Activated naive CD4-positive, alpha-beta T cell treated with anti-CD3 and anti-CD28 coated beads, Interleukin-2, amount 50 U/mL, for 16 hours (primary cell): ENCODE measurements around the gene CCDC179.

Experiments used
- DNase-seq: peaks from one replicate; pipeline ENCODE4 v3.0.0-alpha.2; 2020

CCDC179 gene

GRCh38 chr11:22860241-22860640 lies at the start of gene CCDC179:
Gene CCDC179, minus strand, starts transcription at chr11:22860474. Its CDS starts 53 bp downstream, at chr11:22860421.
- no peak for DNase-seq

DNA sequence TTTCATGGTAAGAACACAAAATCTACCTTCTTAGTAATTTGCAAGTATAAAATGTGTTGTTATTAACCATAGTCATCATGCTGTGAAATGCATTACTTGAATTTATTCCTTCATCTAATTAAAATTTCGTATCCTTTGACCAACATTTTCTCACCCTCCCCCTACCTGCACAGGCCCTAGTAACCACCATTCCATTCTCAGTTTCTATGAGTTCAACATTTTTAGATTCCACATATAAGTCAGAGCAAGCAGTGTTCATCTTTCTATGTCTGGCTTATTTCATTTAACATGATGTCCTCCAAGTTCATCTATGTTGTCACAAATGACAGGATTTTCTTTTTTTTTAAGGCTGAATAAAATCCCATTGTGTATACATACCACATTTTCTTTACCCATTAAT lies 43.5 kb upstream of the CCDC179 start:
- DNase-seq, result no peak

DNA sequence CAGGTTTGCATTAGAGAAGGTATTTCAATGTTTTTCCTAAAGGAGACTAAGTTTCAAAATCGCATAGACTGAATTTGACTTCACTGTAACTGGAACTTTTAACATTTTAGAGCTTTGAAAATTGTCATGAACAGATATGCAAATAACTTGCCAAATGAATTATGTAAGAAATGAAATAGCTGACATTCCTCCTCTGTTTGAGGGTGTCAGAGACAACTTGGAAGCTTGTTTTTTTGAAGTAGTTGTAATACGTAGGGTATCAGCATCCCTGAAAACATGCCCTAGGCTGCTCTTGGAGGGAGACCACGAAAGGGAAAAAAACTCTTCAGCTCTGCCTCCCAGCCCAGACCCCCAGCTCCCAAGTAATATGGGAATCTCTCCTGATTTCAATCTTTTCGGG lies 41.3 kb upstream of the CCDC179 start:
- DNase-seq, result no peak

GRCh38 chr11:22900764-22901486 lies 40.7 kb upstream of the CCDC179 start:
- no peak for DNase-seq

GRCh38 chr11:22898036-22898435 lies 37.8 kb upstream of the CCDC179 start:
- no peak for DNase-seq

GRCh38 chr11:22890227-22890626 lies 30.0 kb upstream of the CCDC179 start:
- DNase-seq, result no peak

DNA sequence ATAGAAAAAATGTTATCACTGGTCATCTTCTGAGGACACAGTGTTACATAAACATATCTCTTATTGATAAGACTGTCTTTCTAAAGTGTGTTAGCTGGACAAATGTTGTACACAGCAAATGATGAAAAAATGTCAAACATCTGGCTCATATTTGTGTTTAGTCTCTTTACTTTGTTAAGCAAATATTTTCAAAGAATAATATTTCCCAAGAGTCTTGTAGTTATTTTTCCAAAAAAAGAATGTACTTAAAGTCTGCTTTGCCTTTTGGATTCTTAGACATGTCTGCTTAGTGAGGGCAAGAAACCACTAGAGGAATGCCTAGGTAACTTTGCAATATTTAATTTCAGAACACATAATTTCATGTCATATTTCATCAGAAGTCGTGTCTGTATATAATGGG lies 23.9 kb upstream of the CCDC179 start:
- no peak for DNase-seq

GRCh38 chr11:22879630-22880029 lies 19.4 kb upstream of the CCDC179 start:
- no peak for DNase-seq

DNA sequence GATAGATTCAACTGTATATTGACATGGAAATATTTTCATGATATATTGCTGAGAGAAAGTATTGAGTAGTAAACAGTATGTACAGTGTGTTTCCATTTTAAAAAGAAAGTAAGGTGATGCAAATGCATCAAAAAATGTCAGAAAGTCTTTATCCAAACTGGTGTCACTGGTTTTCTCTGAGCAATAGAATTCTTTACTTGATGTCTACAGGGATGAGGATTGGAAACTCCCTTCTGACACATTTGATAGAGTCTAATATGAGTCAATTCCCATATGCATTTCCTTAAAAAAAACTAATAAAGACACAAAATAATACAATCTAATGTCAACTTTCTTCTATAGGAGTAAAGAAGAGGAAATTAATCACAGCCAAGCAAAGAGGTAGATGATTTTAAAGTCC lies 18.3 kb upstream of the CCDC179 start:
- DNase-seq, result no peak

DNA sequence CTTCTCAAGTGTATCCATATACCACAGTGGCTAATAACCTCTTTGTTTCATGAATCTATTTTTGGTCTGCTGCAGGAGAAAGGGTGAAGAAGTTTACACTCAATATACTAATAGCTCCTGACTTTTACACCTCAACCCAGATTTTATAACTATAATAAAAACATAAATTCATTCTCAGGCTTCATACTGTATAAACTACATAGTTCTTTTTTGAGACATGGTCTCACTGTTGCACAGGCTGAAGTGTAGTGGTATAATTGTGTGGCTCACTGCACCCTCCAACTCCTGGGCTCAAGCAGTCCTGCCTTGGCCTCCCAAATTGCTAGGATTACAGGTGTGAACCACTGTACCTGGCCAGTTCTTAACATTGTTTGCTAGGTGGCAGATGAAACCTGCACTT lies 17.8 kb upstream of the CCDC179 start:
- DNase-seq, result no peak

GRCh38 chr11:22875869-22876473 lies 15.7 kb upstream of the CCDC179 start:
- peak; percentile 49 for DNase-seq

DNA sequence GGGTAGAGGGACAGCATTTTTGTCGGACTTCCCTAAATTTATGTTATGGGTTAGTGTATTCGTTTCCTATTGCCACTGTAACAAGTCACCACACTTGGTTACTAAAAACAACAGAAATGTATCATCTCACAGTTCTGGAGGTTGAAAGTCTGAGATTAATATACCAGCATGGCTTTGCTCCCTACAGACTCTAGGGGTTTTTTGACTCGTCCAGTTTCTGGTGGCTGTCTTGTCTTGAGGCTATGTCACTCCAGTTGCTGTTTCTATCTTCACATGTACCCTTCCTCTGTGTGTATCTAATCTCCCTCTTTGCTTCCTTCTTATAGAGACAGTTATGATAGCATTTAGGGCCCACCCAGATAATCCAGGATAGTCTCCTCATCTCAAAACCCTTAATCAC lies 9.1 kb upstream of the CCDC179 start:
- no peak for DNase-seq

- DNase-seq, result no peak
Measured at GRCh38 chr11:22859756-22860155, 518 bp downstream of the CCDC179 start.

GRCh38 chr11:22851477-22851876 lies 8.8 kb downstream of the CCDC179 start:
- DNase-seq, result no peak

DNA sequence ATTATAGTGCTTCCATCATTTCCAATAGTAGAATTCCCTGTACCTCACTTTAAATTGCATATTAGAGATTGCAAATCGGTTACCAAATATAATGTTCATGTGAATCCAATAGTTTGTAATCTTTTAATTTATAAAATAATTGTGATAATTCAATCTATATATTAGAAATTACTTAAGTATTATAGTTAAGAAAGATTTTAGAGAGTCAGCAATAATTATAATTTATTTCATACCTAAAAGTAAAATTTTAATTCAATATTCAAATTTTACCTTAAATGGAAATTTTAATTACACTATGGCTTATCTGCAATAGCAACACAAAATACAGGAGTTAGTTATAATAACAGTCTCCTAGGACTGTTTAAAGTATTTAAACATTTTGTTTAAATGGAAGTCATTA lies 13.5 kb downstream of the CCDC179 start:
- no peak for DNase-seq

- no peak for DNase-seq
Measured at GRCh38 chr11:22832315-22833015, 27.8 kb downstream of the CCDC179 start.

DNA sequence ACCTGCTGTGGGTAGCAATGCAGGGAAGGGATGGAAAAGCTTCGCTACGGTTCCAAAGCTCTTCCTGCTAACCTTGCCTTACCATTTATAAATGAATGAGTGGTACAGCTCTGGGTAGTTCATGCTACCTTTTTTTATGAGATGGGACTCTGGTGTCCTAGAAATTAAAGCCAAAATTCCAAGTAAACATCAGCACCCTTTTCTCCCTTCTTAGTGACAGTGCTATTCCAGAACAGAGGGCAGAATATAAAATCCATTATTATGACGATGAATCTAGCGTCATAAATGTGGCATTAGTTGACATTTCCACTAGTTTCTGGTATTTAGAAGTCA lies 30.2 kb downstream of the CCDC179 start:
- DNase-seq, result no peak

DNA sequence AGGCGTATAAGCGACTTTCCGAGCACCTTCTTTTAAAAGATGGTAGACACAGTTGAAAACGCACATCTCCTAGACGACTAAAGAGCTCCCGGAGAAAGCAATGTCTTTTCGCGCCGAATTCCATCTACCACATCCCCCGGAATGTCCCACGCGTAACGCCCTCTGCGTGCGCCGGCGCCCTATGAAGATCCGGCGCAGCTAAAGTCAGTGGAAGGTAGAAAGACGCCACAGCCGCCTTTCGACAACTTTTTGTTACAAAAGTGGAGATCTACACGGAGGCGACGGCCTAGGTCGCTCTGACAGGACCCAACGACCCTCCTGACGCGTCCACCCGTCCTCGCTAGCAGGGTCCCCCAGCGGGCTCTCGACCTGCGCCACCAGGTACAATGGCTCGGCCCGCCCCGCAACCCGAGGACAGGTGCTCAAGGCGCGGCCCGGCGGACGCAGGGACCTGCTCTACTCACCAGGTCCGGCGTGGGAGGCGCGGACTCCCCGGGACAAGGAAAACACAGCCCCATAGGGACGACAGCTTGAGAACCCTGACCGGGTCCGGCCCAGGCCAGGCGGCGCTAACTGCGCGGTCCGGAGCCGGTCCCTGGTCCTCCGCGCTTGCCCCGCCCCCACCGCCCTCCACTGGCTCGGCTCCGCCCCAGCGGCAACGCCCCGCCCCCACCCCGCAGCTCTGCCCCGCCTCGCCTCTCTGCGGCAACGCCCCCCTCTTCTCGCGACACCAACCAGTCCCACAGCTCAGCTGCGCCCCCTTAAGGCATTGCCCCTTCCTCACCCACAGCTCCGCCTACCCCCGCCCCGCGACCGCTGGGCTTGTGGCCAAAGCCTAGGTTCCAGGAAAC lies 30.8 kb downstream of the CCDC179 start, which contains the start of gene SVIP:
SVIP (minus strand) TSS at position 571 of the 851 bp plus-strand sequence; CDS start at position 518, 53 bp downstream.
- peak; percentile 93 for DNase-seq

GRCh38 chr11:22828373-22828772 lies 31.9 kb downstream of the CCDC179 start:
- no peak for DNase-seq

- no peak for DNase-seq
Measured at GRCh38 chr11:22822203-22822602, 38.1 kb downstream of the CCDC179 start.

DNA sequence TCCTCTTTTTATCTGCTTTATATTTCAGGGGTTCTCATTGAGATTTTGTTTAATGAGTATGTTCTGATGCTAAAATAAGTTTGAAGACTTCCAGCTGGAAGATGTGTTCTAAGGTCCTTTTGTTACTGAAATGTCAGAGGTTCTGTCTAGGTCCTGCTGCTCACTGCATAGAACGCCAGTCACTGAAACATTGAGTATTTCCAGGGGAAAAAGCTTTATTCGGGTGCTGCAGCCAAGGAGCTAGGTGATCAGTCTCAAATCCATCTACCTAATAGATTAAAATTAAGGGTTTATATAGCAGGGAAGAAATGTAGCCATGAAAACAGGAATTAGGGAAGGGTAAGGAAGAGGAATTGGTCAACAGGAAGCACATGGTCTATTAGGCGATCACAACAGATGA lies 50.4 kb downstream of the CCDC179 start:
- no peak for DNase-seq

DNA sequence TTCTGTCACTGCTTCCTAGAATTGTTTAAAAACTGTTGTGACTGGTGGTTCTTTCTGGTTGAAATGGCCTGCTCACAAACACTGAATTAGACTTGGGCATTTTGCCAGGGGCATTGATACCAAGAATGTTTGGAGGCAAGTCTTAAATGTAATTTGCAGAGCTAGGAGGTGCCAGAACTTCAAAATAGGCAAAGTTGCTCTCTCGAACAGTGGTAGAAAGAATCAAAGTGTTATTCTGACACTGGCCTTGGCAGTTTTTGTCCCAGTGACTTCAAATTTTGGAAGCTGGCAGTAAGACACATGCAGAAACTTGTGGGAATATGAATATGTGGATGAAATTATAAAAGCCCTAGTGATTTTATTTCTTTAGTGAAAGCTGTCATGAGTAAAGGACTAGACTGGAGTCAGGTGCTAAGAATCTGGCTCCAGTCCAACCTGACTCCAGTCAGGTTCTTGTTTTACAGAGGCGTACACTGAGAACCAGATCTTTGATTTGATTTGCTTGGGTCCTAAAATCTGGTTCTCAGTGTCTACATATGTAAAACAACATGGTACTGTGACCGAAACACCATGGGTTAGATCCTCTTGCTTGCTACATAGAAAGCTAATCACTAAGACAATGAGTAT lies 51.6 kb downstream of the CCDC179 start:
- DNase-seq, result no peak
